T-helper 9 cell (primary cell): Measurements from ENCODE around the gene SPECC1L.

Source experiments
- DNase-seq: peaks from one replicate; pipeline ENCODE4 v3.0.0-alpha.2; 2020

The SPECC1L gene

DNA sequence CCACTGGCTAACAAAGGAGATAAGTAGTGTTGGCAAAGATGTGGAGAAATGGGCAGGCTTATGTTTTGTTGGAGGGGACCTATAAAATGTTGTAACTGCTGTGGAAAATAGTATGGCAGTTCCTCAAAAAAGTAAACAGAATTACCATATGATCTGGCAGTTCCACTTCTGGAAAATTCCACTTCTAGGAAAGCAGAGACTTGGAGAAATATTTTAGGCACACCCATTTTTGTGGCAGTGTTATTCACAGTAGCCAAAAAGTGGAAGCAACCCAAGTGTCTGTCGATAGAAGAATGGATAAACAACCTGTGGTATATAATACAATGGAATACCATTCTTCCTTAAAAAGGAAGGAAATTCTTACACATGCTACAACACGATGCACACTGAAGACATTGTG, 99.8 kb downstream of the SPECC1L start:
- DNase-seq: no peak

DNA sequence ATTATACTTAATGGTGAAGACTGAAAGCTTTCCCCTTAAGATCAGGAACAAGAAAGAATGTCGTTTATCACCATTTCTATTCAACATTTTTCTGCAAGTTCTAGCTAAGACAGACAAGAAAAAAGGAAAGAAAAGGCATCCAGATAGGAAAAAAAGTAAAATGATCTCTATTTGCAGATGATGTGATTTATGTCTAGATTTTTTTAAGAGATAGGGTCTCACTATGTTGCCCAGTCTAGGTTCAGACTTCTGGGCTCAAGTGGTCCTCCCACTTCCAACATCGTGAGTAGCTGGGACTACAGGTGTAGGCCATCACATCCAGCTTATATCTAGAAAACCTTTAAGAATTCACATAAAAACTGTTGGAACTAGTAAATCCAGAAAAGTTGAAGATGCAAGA, 105.4 kb downstream of the SPECC1L start:
- no peak for DNase-seq

DNA sequence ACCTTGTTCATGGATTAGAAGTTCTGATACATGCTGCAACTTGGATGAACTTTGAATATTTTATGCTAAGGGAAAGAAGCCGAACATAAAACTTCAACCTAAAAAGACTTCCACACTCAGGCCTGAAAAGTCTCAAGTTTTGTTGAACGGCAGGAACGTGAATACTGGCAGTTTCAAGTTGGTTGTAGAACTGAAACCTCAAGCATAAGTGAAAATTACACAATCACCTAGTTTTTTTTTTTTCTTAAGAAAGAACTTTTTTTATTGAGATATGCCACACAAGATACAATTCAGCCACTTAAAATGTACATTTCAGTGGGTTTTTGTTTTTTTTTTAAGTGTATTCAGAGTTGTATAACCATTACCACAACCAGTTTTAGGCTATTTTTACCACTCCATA, 106.0 kb downstream of the SPECC1L start:
- DNase-seq: no peak

DNA sequence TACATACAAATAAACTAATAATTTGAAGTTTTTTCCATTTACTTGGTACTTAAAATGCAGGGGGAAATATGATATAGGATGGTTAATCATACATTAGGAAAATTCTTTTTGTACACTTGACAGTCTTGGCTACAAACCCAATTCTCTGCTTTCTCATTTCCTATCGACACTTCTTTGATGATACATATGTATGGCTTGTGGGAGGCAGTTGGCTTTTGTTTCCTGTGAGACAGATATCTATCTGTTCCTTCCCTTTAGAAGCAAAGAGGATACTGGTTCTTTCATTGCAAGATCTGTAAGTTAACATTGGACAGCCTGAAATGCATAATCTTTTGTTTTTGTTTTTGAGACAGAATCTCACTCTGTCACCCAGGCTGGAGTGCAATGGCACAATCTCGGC, 108.9 kb downstream of the SPECC1L start:
- no peak for DNase-seq

DNA sequence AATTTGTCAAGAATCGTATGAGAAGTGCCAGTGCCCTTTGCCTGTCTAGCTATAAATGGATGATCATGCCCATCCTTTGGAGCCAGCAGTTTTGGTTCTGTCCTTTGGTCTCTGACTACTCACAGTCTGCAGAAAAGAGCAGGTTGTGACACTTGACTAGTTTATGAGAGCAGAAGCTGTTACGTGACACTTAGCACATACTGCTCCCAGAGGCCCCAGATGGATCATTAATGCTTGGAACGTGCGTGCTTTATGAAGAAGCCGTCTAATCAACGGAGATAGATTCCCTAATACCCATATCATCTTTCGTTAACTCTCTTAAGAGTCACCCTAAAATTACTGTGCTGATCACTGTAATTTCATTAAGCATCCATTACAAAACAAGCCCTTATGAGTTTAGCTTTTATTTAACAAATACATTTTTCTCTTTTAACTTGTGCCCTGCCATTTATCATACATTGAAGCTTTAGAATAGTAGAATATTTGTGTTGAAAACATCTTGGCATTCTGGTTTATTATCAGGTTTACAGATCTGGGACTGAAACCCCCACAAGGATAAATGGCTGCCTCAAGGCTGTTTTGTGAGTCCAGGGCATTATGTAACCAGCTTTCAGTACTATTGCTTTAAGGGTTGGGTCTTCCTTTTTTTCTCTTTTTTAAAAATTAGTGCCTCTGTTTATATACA, 109.7 kb downstream of the SPECC1L start:
- DNase-seq: no peak

DNA sequence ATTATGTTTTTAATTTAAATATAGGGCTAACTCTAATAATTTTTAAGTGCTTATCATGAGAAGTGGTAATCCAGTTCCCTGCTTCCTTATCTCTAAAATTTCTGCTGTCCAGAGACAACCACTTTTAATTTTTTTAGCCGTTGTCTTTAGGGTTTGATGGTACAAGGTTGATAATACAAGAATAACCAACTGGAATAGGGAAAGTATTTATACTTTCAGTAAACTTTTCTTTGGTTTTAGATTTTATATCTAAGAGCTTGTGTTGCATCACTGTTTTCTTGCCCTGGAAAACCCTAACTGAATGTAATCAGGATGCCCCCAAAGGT, 110.2 kb downstream of the SPECC1L start:
- DNase-seq: no peak

DNA sequence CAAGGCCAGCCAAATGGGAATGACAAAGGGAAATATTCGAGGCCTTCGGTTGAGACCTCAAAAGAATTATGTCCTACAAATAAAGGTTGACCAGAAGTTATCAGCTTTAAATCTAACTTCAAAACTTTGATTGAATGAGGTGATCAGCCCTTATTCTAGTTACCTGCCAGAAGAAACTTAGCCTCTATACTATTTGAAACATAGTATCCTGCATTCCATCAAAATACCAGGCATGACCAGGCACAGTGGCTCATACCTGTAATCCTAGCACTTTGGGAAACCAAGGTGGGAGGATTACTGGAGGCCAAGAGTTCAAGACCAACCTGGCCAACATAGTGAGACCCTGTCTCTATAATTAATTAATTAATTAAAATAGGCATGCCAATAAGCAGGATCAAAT, 112.4 kb downstream of the SPECC1L start:
- no peak for DNase-seq

DNA sequence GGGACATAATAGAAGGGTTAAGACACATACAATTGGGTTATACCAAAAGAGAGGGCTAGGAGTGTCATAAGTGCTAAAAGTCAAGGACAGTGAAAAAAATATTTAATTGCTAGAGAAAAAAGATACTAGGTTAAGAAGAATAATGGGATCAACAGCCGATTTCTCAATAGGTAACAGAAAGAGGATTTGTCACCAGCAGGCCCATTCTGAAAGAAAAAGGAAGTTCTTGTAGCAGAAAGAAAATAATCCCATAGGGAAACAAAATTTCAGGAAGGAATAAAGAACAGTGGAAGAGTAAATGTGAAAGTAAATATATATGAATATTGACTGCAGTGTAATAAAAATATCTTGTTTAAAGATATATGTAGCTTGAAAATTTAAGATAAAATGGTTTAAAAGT, 113.5 kb downstream of the SPECC1L start:
- DNase-seq: no peak

DNA sequence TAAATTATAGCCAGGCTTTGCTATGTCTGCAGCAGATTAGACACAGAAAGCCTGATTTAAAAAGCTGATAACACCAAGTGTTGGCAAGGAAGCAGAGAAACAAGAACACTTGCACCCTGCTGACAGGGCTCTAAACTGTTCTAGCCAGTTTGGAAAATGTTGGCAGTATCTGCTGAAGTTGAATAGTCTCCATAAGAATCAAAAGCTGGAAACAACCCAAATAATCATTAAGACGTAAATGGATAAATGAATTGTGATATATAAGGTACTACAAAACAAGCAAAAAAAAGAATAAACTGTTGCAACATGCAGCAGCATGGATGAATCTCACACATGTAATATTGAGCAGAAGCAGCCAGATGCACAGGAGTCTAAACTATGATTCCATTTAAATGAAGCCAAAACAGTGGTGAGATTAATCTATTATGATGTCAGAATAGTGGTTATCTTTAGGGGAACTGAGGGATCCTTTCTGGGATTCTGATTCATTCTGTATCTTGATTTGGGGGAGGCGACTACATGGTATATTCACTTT, 116.4 kb downstream of the SPECC1L start:
- DNase-seq: no peak

DNA sequence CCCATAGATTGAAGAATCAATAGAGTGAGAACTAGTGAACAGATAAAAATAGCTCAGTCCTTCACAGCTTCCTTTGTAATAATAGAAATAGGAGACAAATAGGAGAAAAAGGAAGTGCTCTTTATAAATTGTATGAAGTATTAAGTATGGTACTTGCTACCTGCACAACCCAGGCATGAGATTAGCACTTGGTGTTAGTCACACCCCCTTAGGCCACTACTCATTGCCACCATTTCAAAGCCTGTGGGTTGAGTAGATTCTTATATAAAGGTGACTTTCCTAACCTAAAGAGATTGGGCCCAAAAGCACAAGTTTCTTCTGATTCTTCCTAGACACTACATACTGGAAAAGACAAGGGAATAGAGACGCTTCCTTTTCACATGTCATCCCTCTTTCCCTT, 119.0 kb downstream of the SPECC1L start:
- no peak for DNase-seq

DNA sequence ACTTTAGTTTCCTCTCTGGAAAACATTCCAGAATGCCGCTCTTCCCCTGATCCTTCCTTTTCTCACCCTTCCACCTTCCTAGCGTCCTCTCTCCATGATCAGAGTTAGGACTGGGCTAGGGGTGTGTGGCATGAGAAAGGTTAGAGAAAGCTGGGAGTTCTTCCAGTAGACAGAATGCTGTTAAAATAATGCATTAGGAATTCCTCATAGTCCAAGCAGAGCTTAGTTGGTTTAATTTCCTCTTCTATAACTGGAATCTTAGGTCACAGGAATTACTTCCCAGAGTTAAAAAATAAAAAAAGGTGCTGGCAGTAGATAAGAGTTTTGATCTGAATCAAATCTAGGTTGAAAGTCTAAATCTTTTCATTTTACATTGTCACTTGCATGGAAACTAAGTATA, 119.5 kb downstream of the SPECC1L start:
- DNase-seq: no peak

DNA sequence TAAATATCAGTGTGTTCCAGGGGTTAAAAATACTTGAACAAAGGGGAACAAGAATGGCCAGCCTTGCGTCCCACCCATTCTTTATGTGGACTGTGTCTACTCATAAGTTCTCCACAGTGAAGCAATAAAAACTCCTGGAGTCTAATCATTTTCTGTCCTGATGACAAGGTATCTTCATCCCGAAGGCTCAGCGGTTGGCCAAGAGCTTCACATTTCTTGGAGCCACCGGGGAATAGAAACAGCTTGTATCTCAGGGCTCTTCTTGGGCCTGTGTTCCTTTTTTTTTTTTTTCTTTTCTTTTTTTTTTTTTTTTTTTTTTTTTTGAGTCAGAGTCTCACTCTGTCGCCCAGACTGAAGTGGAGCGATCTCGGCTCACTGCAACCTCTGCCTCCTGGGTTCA, 119.9 kb downstream of the SPECC1L start:
- no peak for DNase-seq

DNA sequence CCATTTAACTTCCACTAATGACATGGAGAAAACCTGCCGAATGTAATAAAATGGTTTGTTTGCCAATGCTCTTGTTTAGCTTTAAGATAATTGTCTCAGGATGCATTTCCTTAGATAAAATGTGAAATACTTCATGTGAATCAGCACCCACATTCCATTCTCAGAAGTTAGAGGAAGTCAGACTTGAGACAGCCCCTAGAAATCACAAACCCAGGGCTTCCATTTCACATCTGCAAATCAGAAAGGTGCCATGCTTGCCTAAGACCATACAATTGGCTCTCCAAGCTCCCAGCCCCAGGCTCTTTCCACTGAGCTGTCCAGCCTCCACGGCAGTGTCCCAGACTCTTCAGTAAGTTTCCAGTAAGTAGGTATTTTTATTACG, 121.2 kb downstream of the SPECC1L start:
- no peak for DNase-seq

DNA sequence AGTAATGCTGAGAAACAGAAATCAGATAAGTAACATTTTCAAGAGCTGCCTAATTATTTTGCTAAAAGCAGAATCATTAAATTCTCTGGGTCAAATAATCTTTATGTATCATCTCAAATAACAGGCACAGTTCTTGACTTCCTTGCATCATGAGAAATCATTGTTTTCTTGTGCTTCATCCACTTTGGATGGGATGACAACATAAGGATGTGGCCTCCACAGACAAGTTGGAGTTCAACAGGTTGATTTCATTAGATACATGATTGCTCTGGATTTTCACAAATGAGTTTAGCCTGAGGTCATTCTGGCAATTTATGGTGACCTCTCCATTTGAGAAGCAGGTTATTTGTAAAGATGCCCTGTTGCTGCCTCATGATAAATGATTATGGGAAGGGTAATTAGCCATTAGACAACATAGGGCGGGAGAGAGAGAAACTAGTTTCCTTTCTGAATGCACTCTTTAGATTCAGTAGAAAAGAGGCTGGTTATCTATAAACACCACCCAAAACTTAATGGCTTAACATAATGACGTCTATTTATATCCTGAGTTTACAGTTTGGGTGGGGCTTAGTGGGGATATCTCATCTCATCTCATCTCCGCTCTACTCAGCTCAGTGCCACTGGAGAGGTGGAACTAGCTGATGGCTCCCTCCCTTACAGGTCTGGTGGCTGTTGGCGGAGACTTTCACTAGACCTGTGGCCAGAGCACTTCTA, 121.7 kb downstream of the SPECC1L start:
- DNase-seq: no peak

DNA sequence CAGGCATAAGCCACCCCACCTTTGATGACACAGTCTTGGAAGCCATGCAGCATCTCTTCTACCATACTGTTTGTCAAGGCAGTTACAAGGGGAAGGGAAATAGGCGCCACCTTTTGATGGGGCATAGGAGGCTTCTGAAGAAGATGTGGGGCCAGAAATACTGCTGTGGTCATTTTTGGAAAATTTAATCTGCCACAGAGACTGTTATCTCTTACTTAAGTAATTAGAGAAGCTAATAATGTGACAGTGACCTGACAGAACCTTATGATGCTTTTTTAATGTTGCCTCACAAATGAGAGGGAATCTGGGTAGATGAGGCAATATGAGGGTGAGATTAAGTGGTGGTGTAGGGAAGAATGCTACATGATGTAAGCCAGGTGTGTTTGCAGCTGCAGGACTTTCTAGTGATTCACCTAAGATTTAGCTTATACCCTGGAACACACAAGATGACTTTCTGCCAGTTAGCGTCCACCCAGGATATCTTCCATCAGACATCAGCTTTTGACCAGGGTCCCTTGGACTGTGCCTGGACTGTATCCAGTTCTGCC, 122.5 kb downstream of the SPECC1L start:
- no peak for DNase-seq

DNA sequence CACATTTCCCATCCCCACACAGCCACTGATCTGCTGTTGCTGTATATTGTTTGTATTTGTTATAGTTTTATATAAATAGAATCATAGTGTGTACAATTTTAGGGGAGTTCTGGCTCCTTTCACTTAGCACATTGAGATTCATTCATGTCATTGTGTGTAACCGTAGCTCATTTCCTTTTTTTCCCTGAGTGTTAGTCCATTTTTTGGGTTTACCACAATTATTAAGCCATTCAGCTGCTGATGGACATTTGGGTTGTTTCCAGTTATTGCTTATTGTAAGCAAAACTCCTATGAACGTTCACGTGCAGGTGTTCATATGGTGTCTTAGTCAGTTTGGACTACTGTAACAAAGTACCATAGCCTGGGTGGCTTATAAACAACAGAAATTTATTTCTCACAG, 123.2 kb downstream of the SPECC1L start:
- no peak for DNase-seq

DNA sequence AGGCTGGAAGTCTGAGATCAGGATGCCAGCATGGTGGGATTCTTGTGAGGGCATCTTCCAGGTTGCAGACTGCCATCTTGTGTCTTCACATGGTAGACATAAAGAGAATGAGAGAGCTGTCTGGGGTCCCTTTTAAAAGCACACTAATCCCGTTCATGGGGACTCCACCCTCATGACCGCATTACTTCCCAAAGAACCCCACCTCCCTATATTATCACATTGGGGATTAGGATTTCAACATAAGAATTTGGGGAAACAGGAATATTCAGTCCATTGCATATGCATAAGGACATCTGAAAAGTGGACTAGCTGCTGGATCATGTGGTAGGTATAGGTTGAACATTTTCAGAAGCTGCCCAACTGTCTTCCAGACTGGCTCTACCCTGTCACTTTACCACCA, 123.6 kb downstream of the SPECC1L start:
- no peak for DNase-seq

DNA sequence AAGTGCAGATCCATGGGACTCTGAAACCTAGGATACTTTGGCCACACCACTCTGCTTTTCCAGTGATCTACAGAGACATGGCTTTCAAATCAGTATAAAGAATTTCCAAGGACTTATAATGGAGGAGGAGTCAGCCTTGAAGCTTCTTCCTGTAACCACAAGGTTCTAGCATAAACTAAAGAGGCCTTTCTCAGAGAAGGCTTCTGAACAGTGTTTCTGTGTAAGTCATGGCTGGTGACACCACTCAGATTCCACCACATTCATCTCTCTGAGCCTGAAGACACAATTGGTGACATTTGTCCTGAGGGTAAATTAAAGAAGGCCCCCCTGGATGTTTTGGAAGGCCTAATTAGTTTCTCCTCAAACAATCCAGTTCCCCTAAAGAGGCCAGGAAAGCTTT, 127.8 kb downstream of the SPECC1L start:
- DNase-seq: no peak

DNA sequence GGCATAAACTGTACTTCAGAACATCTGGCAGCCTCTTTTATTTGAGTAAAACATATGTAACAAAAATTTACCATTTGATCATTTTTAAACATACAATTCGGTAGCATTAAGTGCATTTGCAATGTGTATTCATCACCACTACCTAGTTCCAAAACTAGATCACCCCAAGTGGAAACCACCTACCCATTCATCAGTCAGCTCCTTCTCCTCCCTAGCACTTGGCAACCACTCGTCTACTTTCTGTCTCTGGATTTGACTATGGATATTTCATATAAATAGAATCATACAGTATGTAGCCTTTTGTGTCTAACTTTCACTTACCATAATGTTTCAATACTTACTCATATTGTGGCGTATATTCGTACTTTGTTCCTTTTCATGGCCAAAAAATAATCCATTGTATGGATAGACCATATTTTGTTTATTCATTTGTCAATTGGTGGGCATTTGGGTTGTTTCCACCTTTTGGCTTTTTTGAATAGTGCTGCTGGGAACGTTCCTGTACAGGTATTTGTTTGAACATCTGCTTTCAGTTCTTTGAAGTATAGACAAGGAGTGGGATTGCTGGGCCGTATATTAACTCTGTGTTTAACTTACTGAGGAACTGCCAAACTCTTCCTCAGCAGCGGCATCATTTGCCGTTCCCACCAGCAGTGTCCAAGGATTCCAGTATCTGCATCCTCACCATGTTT, 129.5 kb downstream of the SPECC1L start:
- DNase-seq: no peak

DNA sequence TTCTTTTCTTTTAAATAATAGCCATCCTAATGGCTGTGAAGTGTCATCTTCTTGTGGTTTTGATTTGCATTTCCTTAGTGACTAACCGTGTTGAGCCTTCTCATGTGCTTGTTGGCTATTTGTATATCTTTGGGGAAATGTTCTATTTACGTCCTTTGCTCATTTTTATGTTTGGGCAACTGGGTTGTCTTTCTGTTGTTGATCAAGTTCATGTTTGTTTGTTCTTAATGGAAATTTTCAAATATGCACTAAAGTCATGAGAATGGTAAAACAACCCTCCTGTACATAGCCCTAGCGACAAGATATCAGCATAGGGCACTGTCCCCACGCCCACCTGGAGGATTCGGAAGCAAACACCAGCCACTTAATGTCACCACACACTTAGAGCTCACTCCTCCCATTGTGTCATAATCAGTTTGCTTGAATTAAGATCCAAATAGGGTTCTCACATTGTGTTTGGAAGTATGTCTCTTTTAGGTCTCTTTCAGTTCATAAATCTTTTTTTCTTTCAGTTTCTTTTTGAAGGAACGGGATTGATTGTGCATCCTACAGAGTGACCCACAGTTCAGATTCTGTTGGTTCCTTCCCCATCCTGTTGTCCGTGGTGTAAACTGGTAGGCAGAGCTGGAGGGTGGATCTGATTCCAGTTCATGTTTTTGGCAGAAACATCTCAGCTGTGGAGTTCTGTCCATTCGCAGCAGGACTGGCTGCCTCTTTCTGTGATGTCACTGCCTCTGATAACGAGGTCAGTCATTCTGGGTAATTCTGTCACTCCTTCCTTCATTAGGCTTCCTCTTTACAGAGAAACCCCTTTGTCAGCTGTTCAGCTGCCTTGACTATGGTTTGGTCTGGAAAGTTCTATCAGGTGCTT, 130.3 kb downstream of the SPECC1L start:
- DNase-seq: no peak

DNA sequence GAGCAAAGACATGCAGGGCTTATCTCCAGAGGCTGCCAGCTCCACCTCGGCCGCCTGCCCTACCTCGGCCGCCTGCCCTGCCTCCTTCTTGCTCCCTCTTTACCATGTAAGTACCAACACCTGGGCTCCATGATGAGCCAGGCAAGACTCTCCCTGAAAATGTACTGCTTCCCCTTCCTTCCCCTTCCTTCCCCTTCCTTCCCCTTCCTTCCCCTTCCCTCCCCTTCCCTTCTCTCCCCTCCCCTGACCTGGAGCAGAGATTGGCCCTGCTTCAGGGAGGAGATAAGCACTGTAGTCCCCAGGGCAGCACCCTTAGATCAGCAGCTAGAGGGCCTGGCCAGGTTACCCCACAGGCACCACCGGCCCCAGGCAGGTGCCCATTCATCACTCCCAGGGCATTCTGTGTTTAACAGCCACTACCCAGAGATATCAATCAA, 131.3 kb downstream of the SPECC1L start:
- no peak for DNase-seq

DNA sequence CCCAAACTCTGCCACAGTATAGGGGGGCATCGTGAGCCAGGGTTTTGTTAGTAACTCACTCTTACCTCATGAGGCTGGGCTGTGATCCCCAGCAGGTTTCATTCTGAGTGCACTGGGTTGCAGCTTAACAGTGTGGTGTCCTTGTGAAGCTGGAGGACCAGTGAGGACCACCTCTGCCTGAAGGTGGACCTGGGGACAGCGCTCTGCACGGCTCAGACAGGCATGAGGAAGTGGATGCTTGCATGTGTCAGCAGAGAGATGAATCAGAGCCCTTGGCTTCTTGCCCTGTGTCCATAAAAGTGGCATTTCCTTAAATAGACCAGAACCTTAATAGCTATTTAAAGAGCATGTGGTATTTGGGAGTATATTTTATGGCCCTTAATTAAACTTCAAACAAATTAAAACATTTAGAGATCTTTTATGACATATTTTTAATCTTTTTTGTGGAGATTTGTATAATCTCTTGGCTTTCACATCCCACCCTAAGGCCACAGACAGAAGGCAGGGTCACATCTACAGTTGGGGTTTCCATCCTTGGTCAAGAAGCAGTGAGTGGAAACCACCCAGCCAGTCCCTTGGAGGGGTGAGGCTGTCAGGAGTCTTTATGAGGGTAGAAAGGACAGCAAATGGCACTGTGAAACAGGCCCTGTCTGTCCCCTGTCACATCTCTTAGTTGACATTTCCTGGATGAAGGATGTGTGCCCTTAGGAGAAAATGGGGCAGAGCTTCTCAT, 132.0 kb downstream of the SPECC1L start:
- no peak for DNase-seq
